ENCODE data around the gene OR10V1. TPM values are rescaled to one million over a fixed set of nuclear protein-coding genes. Genes with fewer than 3 reads are reported as not detected.

OR10V1 gene, protein sequence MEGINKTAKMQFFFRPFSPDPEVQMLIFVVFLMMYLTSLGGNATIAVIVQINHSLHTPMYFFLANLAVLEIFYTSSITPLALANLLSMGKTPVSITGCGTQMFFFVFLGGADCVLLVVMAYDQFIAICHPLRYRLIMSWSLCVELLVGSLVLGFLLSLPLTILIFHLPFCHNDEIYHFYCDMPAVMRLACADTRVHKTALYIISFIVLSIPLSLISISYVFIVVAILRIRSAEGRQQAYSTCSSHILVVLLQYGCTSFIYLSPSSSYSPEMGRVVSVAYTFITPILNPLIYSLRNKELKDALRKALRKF
- not detected for polyA plus RNA-seq (ENCODE audit: insufficient read length)

DNA sequence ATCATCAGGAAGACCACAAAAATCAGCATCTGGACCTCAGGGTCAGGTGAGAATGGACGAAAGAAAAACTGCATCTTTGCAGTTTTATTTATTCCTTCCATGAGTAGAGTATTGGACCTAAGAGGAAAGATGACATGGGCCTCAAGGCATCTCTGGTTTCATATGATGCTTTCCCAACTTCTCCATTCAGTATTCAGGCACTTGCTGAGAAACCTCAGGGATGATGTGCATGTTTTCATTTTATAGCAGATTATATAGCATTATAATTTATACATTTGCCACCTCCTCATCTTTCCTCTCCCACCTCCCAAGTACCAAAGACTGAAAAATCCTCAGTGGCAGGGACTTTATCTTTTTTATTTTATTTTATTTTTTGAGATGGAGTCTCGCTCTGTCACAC is at the start of gene OR10V1:
OR10V1 (minus strand) TSS at position 101 of the 400 bp plus-strand sequence; CDS start at position 101, 0 bp downstream.
- no peak for DNase-seq (ENCODE audit: low read depth)

DNA sequence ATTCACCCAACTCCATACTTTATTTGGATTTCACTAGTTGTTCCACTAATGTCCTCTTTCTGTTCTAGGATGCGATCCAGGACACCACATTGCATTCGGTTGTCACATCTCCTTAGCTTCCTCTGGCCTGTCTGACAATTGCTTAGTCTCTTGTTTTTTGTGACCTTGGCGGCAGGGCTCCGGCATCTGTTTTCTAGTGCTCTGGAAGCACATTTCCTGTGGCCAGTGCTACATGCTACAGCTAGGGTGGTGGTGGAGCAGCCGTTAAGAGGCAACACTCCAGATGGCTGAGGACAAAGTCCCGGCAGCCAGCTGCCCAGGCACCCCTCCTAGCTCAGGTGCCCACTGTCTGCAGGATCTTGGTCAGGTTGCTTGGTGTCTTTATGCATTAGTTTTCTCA is 48.3 kb upstream of the OR10V1 start:
- no peak for DNase-seq (ENCODE audit: low read depth)

DNA sequence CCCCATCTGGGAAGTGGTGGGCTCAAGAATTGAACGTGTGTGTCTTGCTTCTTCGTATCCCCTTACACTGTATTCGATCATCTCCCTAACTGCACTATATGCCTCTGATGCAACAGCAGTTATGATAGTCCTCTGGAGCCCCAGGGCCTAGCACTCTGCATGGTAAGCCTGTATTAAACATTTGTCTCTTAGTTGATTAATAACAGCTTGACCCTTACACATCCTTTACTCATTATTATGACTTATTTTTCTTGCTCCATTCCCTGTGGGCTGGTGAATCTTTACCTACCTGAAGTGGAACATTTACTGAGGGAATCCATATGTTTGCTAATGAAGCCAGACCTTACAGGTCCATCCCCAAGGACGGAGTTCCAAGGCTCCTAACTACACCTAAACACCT is 47.1 kb upstream of the OR10V1 start:
- DNase-seq (ENCODE audit: low read depth): no peak

DNA sequence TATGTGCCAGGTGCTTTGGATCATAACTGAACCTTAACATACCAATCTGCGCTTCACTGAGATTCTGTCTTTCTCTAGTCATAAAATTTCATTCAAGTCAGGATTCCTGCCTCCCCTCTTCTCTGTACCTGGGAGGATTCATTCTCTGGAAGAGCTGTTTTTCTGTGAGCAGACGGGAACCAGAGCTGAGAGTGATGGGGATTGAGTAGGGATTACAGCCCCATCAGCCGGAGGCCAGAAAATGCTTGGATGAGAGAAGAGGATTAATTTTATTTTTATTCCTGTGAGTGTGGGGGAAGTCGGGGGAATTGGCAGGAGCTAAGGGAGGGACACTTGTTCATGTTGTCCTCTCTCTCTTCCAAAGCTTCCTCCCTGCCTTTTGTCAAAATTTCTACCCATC is 46.3 kb upstream of the OR10V1 start:
- DNase-seq (ENCODE audit: low read depth): no peak

DNA sequence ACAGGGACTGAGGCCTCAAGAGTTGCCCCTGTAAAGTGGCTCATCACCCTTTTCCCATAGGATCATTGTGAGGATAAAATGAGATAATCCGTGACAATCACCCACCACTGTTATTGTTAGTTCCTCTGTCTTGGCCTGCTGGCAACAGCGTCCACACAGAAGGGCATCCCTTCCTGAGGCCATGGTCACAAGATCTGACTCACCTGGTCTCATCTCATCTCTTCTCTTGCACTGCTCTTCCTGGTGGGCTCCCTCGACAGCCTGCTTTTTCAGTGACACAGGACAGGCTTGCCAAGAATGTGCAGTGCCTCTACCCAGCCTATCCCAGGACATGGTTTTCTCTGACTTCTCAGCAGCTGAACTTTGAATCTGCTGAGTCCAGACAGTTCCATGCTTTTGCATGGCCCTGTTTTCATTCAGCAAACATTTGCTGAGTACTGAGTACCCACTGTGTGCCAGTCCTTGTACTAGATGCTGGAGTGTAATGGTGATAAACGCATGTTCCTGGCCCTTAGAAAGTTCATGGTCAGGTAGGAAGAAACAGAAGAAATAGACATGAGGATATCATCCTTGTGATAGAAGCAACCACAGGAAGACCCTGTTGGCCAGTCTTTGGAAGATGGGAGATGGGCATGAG is 44.9 kb upstream of the OR10V1 start:
- DNase-seq (ENCODE audit: low read depth): no peak

DNA sequence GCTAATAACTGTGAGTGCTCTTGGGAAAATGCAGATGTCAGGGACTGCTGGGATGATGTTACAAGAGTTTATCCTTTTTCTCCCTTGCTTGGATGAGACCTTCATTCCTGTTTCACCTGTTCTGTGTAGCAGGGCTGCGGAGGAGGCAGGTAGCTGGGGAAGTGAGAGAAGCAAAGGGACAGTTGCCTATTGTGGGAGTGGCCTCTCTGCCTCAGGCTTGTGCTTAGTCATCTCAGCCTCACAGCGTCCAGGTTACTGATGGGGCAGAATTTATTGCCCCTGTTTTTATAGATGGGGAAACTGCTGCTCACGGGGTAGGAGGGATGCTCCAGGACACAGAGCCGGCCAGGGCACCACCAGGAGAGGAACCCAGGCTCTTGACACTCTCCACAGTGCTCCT is 43.2 kb upstream of the OR10V1 start:
- no peak for DNase-seq (ENCODE audit: low read depth)

DNA sequence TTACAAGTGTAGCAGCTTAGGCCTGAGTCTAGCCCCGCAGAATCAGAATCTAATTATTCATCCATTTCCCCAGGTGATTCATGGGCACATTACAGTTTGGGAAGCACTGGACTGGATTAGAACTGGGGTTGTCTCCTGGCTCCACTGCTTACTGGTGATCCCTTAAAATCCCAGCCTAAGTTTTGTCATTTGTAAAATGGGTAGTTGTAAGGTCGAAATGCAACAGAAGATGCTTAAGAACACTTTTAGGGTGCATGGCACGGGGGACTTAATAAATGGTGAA is 42.9 kb upstream of the OR10V1 start:
- no peak for DNase-seq (ENCODE audit: low read depth)

DNA sequence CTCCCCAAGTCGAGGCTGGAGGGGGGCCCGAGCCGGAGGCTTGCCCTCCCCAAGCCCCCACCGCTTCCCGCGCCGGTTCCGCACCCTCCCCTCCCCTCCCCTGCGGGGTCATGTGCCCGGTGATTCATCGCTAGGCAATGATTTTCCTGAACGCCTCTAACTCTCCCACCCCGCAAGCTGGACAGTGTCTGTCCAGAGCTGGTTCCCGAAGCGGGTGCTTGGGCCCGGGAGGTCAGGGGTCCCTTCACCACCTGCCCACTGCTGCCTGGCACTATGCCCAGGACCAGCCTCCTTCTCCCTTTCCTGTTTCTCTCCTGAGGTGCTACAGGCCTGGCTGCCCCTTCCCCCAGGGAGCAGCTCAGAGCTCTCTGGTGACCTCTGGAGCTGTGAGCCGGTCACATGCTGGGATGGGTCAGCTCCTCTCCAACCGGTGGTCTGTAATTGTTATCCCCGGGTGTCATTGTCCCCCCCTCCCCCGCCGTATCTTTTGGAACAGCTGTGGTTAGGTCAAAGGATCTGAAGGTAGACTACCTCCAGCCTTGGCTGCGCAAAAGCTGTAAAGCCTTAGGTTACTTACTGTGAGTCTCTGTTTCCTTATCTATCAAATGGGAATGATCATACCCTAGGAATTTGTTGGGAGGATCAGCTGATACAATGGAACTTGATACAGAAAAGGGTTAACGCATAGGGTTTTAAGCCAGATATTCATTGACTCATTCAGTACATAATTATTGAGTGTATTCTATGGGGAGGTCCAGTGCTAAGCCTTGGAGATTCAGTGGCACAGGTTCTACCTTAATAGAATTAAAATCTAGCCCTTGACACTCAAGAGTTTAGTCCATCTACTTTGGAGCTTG is 42.3 kb upstream of the OR10V1 start:
- no peak for DNase-seq (ENCODE audit: low read depth)

DNA sequence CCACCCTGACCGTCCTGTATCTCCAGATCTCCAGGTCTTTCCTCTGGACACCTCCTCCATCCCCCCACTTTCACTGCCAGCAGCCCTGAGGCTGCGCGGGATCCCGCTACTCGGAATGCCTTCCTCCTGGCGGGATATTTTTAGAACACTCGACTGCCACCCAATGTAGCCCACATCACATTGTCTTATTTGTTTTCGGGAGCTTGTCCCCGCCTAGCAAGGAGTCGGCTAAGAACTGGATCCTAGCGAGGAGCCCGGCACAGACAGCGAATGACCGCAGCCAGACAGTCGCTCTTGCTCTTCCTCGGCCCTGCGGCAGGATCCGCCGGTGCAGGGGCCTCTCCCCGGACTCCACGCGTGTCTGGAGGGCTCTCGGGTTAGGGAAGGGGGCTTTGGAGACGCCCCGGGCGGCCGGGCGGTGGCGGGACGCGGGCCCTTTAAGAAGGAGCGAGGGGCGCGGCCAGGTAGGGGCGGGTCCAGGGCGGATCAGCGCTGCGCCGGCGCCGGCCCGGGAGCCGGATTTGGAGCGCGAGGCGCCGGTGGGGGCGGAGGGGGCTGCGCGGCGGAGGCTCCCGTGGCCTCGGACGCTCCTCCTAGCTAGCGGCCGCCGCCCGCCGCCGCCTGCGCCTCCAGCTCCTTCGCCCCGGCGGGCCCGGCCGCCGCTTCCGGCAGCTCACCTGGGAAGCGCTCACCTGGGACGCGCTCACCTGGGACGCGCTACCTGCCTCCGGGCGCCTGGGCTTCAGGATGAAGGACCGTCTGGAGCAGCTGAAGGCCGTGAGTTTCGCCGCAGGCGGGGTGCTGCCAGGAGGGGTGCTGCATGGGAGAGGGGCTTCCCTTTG is 41.4 kb upstream of the OR10V1 start, which contains the start of gene STX3:
STX3 (plus strand) TSS at position 518 of the 842 bp plus-strand sequence; CDS start at position 748, 230 bp downstream.
- DNase-seq (ENCODE audit: low read depth): no peak

DNA sequence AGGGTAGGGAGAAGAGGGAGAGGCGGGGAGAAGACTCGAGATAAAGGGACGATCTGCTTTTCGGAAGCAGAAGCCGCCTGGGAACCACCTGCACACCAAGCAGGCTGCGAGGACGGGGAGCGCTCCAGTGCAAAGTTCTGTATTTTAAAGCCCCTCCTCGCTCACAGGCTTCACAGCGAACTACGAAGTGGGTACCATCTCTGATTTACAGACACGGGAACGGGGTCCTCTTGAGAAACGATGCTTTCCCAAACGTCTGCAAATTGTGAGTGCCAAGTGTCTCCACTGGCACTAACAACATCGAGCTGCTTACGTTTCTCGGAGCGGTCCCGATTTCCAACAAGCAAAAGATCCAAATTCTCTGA is 40.8 kb upstream of the OR10V1 start:
- no peak for DNase-seq (ENCODE audit: low read depth)

DNA sequence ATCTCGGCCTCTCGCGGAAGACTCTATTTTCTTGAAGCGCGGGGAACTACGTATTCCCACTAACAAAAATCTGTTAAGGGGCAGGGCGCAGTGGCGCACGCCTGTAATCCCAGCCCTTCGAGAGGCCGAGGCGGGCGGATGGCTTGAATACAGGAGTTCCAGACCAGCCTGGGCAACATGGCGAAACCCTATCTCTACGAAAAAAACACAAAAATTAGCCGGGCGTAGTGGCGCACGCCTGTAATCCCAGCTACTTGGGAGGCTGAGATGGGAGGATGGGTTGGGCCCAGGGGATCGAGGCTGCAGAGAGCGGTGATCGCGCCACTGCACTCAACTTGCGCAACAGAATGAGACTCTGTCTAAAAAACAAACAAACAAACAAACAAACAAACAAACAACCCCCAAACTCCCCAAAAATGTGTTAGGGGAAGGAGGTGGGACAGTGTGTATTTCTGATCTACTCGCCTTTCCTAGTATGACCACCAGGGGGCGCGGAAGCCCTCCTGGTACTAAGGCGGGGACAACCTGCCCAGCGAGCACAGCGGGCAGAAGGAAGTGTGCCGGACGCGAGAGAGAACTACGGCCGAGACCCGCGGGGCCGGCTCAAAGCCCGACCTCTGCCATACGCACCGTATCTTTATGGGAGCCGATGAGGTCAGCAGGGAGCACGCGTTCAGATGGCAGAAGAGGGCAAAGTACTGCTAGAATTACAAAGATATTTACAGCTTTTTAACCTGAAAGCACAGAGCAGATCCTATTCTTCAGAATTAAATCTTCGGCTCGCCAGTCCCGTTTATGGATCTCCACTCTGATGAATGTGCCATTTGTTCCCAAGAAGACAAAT is 40.2 kb upstream of the OR10V1 start:
- DNase-seq (ENCODE audit: low read depth): peak; percentile 38

DNA sequence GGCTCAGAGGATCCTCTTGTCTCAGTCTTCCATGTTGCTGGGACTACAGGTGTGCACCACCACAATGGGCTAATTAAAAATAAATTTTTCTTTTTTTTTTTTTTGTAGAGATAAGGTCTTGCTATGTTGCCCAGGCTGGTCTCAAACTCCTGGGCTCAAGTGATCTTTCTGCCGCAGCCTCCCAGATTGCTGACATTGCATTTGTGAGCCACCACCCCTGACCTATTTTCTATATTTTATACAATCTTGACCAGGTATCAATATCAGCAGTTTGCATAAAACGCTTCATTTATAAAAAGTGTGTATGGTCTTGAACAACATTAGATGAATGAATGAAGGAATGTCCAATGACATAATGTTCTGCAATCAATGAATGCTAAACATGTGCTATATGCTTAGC is 32.5 kb upstream of the OR10V1 start:
- DNase-seq (ENCODE audit: low read depth): no peak

DNA sequence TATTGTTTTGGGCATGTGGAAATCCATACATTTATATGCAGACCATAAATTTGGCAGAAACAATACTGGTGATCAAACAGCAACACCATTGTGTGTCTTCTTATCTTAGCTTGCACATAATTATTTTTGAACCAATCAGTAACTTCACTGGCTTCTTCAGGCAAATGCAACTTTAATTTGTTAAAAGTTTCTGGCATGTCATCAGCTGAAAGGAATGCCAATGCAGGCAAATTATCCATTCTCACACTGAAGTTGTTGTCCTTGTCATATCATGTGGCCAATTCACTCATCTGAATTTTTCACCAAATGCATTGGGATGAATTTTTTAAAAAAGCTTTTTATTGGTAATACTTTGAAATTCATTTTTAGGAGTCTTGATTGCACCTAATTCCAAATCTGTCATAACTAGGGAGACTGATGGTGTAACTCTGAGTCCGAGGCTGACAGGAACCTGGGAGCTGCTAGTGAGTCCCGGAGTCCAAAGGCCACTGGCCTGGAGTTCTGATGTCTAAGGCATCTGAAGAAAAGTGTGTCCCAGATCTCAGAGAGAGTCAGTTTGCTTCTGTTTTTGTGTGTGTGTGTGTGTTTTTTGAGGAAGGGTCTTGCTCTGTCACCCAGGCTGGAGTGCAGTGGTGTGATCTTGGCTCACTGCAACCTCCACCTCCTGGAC is 17.4 kb upstream of the OR10V1 start:
- no peak for DNase-seq (ENCODE audit: low read depth)

DNA sequence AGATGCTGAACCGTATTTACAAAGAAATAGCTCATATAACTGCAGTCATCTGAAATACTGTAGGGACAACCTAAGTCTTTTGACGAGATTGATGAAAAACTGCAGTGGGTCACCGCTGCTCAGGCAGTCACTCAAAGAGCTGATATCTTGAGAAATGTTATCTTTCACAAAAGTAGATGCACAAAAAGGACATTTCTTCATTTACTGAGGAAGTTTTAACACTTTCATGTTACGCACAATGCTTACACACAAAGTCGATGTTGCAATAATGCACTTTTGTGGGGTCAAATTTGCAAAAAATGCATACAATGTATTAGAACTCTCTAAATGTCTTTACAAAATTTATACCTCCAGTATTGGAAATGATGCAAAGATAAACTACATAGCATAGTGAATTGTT is 16.2 kb upstream of the OR10V1 start:
- no peak for DNase-seq (ENCODE audit: low read depth)

DNA sequence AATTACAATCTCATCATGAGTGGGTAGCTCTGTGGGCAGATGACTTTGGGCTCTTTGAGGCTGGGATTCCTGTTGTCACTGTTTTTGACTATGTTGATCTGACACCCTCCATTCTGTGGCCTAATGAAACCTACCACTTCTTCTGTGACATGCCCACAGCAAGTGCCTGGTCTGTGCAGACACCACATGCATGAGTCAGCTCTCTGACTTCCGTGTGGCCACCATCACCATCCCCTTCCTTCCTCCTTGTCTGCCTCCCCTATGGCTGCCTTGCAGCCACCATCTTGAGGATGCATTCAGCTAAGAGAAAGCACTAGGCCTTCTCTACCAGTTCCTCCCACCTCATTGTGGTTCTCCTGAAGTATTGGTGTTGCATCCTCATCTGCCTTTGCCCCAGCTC is 15.3 kb upstream of the OR10V1 start:
- DNase-seq (ENCODE audit: low read depth): no peak

DNA sequence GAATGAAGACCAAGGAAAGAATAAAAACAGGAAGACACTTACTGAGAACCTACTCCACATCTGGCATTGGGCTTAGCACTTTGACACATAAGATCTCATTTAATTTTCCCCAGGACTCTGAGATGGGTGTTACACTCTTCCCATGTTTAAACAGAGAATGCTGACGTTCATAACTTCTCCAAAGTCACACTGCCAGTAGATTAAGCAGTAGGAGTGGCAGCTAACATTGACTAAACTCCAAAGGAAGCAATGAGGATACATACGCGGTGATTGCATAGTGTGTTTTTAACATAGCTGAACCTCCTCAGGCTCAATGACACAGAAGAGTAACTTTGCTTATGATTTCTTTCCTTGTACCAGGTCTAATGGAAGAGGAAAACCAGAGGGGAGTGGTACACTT is 14.5 kb upstream of the OR10V1 start:
- no peak for DNase-seq (ENCODE audit: low read depth)

DNA sequence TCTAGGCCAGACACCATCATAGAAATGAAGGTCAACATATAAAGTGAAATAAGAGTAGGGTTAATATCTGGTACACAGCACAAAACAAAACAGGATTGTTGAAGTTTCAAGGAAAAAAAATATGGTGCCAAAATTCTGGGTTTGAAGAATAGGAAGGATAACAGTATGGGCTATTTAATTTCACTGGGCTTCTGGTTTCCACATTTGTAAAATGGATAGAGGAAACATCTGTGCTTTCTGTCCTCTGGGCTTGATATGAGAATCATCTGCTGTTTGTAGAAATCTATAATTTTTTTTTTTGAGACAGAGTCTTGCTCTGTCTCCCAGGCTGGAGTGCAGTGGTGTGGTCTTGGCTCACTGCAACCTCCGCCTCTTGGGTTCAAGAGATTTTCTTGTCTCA is 13.8 kb upstream of the OR10V1 start:
- no peak for DNase-seq (ENCODE audit: low read depth)

DNA sequence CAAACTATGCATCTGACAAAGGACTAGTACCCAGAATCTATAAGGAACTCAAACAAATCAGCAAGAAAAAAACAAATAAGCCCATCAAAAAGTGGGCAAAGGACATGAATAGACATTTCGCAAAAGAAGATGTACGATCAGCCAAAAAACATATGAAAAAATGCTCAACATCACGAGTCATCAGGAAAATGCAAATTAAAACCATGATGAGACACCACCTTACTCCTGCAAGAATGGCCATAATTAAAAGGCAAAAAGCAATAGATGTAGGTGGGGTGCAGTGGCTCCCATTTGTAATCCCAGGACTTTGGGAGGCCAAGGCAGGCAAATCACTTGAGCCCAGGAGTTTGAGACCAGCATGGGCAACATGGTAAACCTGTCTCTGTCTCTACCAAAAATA is 10.4 kb upstream of the OR10V1 start:
- DNase-seq (ENCODE audit: low read depth): no peak

DNA sequence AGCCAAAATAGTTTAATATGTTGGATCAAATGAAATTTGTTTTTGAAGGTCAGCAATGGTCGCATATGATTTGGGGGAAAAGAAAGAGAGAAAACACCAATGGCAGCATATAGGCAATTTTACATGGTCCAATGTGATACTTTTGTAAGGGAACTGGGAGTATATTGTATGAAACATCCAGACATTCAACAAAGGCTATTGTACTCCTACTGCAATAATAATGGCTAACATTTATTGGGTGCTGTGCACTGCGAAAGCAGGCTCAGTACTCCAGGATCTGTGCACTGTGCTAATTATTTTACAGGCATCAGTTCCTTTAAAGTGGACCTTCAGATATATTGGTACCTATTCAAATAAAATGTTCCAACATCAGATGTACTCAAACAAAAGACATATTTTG is 5.9 kb upstream of the OR10V1 start:
- no peak for DNase-seq (ENCODE audit: low read depth)

DNA sequence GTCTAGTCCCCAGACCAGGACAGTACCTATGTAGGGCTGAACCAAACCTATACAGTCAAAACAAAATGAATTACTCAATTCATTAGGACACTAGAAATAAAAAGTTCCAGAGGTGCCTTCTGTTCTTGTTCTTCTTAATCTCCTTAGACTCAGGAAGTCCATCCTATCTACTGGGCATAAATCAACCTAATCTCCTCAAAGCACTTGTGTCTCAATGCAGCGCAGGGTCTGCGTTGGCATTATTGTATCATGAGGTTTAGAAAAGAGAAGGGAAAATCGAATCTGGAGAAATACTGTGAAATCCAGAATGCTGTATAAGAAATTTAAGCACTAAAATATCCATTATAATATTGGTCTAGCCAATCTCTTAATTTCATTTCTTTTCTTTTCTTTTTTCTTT is 2.4 kb upstream of the OR10V1 start:
- DNase-seq (ENCODE audit: low read depth): no peak
